ENCODE measurements around the gene BMP8B.

Gene BMP8B

DNA sequence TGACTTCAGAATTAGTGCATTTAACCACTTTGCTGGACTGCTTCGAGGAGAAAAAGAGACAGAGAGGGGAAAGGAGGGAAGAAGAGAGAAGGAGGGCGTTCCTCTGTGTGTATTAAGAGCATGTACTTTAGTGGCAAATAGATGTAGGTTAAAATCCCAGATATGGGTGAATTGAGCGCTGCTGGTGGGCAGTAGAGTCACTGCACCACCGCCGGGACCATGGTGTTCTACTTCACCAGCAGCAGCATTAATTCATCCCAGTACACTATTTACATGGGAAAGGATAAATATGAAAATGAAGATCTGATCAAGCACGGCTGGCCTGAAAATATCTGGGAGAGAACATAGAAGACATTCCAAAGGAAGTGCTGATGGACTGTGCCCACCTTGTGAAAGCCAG, 70.9 kb downstream of the BMP8B start:
- no peak for DNase-seq

DNA sequence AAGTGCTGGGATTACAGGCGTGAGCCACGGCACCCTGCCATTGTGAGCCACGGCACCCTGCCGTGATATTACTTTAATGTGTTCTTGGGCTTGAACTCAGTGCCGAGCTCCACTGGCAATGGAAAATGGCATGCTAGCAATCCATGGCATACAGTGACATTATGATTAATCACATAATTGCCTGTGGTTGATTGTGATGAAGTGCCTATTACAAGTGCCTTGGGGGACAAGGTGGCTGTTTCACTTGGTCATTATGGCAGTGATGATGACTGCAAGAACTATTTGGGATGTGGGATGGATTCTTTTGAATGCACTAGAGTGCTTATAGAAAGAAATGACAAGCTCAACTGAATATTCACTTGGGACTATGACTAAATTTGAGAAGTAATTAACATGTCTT, 75.1 kb downstream of the BMP8B start:
- DNase-seq, result no peak

DNA sequence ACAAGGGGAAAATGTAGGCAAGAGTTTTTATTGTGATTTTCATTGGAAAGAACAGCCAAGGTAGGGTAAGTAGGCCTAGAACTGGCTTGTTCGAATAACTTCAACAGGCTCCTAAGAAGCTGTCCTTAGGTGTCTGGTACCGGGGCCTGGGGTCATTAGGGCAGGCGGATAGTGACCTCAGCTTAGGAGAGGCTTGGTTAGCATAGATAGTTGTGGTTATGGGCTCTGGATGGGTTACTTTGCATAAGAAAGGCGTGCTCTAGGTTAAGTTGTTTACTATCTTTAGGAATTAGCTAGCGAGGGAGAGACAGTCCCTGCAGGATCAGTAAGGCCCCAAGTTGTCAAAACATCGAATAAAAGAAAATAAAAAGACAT, 76.7 kb downstream of the BMP8B start:
- DNase-seq, result no peak

DNA sequence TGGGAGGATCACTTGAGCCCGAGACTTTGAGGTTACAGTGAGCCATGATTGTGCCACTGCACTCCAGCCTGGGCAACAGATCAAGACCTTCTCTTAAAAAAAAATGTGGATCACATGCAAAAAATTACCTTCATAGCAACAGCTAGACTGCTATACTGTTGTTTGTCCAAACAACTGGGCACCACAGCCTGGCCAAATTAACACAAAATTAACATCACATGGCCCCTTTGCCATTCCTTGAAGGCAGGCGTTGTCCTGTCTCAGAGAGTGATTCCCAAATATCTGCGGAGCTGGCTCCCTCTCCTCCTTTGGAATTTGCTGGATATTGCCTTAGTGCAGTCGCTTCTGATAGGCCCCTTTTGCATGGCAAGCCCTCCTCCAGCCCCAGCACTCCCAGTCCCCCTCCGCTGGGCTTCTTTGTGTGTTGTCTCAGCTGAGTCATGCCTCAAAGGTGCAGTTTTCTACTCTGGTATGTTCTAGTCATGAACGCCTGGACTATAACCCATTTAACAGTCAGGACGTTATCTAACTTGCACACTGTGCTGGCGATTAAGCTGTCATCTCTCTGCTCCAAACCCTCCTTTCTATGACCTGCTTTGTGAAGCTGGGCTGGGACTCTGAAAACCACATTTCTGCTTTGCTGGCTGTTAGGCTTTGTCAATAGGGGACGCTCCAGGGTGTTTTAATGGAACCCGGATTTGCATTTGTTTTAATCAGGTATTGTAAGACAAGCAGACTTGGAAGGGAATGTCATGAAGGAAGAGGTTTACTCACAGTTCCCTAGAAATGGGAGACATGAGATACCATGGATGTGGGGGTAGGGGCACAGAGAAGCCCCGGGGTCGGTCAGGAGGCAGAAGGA, 77.3 kb downstream of the BMP8B start:
- DNase-seq, result no peak

DNA sequence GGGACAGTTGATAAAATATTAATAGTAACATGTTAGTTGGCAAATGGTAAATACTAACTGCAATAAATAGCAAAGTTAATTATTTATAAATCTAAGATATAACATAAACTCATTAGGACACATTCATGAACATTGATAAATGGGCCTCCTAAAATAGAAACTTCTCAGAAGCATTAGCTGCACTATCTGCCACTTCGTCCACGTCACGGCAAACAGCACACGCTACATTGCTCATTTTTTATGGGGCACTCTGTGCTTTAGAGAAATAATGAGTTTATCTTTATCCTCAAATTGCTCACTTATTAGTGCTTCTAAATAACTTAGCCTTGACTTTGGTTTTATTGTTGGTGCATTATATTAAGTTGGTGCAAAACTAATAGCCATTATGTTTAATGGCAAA, 81.2 kb downstream of the BMP8B start:
- DNase-seq, result no peak

Data from activated naive CD4-positive, alpha-beta T cell treated with Interleukin-2 at 50 U/mL for 16 hours (primary cell).